OCI-LY7 (cell line): ENCODE measurements around the gene ISOC1. TPM values are rescaled to one million over a fixed set of nuclear protein-coding genes. Genes with fewer than 3 reads are reported as not detected.

ENCODE experiments used
- BruUV-seq: library from RNA; stranded (reverse); fragments of 400-500 nt; replicated peaks from 2 replicates; lab custom pipeline; 2021; lab: Mats Ljungman, UMichigan
- CTCF ChIA-PET: fragments of 300-600 bp; sonication (Branson Sonifier 250); formaldehyde crosslinking; loops from one replicate; lab custom pipeline; 2022; ENCODE audit warnings: antibody characterized with exemption; ENCODE audit not compliant: unreplicated experiment; lab: Charles Lee
- POLR2A ChIA-PET: fragments of 300-600 bp; sonication (Branson Sonifier 250); formaldehyde crosslinking; loops from one replicate; lab custom pipeline; 2022; ENCODE audit warnings: antibody characterized with exemption; lab: Charles Lee
- DNase-seq: peaks from one replicate; pipeline ENCODE4 v3.0.0-alpha.2; 2015; ENCODE audit warnings: low spot score
- H2AFZ ChIP-seq: fragments of 200-600 bp; sonication (generic), shearing (Covaris generic); 2 replicates; pipeline ENCODE4 v1.6.1; 2014; ENCODE audit warnings: mild to moderate bottlenecking, antibody characterized with exemption, low read length, moderate library complexity
- H3K27ac ChIP-seq: fragments of 200-600 bp; sonication (generic); 2 replicates; pipeline ENCODE4 v1.5.1; 2014; ENCODE audit warnings: mixed run types, low read depth, mild to moderate bottlenecking, moderate library complexity, low read length, inconsistent platforms; ENCODE audit not compliant: poor library complexity, severe bottlenecking
- H3K36me3 ChIP-seq: fragments of 200-600 bp; sonication (generic); 2 replicates; pipeline ENCODE4 v1.6.1; 2014; ENCODE audit warnings: mild to moderate bottlenecking, antibody characterized with exemption, low read length, moderate library complexity, mixed read lengths; ENCODE audit not compliant: insufficient read depth
- H3K4me1 ChIP-seq: fragments of 200-600 bp; sonication (generic); 2 replicates; pipeline ENCODE4 v1.5.1; 2014; ENCODE audit warnings: mild to moderate bottlenecking, low read length; ENCODE audit not compliant: insufficient read depth, poor library complexity, severe bottlenecking
- H3K4me2 ChIP-seq: fragments of 200-600 bp; sonication (generic); 2 replicates; pipeline ENCODE4 v1.6.1; 2014; ENCODE audit warnings: mild to moderate bottlenecking, low read length
- H3K4me3 ChIP-seq: fragments of 200-600 bp; sonication (generic); 2 replicates; pipeline ENCODE4 v1.5.1; 2014; ENCODE audit warnings: mild to moderate bottlenecking, low read depth, low read length; ENCODE audit not compliant: poor library complexity, severe bottlenecking
- H3K79me2 ChIP-seq: fragments of 200-600 bp; sonication (generic); 2 replicates; pipeline ENCODE4 v1.6.1; 2016; ENCODE audit warnings: low read depth, mild to moderate bottlenecking, low read length, moderate library complexity, mixed read lengths; ENCODE audit not compliant: insufficient read depth
- H3K9me2 ChIP-seq: fragments of 200-600 bp; sonication (generic); 2 replicates; pipeline ENCODE4 v1.6.1; 2016; ENCODE audit warnings: mild to moderate bottlenecking, low read length, mixed read lengths; ENCODE audit not compliant: insufficient read depth
- H3K9me3 ChIP-seq: fragments of 200-600 bp; sonication (generic); 2 replicates; pipeline ENCODE4 v1.6.1; 2014; ENCODE audit warnings: mild to moderate bottlenecking, mixed run types, low read length, mixed read lengths
- H4K20me1 ChIP-seq: fragments of 200-600 bp; sonication (generic); 2 replicates; pipeline ENCODE4 v1.6.1; 2014; ENCODE audit warnings: mild to moderate bottlenecking, antibody characterized with exemption, low read length, moderate library complexity, mixed read lengths; ENCODE audit not compliant: insufficient read depth
- EZH2phosphoT487 ChIP-seq: fragments of 200-600 bp; sonication (generic); IDR thresholded peaks from 2 replicates; pipeline ENCODE4 v1.6.1; 2018; ENCODE audit warnings: low read depth, borderline replicate concordance, mild to moderate bottlenecking, mixed run types, antibody characterized with exemption, low read length, moderate library complexity, mixed read lengths
- intact Hi-C: fragments of 100-400 bp; cut with micrococcal nuclease; formaldehyde crosslinking; loops from one replicate; pipeline ENCODE4 v1.10.0; 2022; ENCODE audit not compliant: unreplicated experiment
- total RNA-seq, 2 experiments: library from RNA; depleted of rRNA in 1 of 2; stranded (reverse); fragments of >200 nt in 1 of 2; shearing (Covaris generic) in 1 of 2; gene quantifications; 2 replicates each; pipeline ENCODE4 v1.2.3, GENCODE V29; 2014 to 2022
- TF ChIP-seq, protein P1 (sequence below): fragments of 200-600 bp; sonication (generic); conservative IDR thresholded peaks from 2 replicates; pipeline ENCODE4 v1.5.1; 2014; ENCODE audit warnings: mild to moderate bottlenecking, antibody characterized with exemption, low read length, moderate library complexity, mixed read lengths

Gene ISOC1
- total RNA-seq, 2 experiments from 2014 or later, result 17.9 to 23.8 TPM

DNA sequence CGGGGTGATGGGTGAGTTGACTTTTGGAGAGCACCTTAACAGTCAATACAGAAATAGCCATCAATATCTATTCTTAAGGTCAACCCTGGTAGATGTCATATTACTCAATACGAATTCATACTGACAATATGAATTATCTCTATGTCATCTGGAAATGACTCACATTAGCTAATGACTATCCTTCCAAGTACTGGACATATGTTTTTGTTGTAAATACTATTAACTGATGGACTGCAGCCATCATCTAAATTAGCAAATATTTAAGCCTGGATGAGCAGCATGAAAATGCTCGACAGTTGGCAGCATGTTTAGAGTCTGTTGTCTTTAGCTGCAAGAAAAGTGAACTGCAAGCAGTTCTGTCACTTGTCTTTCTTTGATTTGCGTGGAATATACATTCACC lies 19.6 kb upstream of the ISOC1 start:
- TF ChIP-seq EZH2phosphoT487, result no peak
- TF ChIP-seq, protein P1, sequence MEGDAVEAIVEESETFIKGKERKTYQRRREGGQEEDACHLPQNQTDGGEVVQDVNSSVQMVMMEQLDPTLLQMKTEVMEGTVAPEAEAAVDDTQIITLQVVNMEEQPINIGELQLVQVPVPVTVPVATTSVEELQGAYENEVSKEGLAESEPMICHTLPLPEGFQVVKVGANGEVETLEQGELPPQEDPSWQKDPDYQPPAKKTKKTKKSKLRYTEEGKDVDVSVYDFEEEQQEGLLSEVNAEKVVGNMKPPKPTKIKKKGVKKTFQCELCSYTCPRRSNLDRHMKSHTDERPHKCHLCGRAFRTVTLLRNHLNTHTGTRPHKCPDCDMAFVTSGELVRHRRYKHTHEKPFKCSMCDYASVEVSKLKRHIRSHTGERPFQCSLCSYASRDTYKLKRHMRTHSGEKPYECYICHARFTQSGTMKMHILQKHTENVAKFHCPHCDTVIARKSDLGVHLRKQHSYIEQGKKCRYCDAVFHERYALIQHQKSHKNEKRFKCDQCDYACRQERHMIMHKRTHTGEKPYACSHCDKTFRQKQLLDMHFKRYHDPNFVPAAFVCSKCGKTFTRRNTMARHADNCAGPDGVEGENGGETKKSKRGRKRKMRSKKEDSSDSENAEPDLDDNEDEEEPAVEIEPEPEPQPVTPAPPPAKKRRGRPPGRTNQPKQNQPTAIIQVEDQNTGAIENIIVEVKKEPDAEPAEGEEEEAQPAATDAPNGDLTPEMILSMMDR, result no peak
- Histone ChIP-seq H3K4me1 (no peaks in the 10 kb centered on the region), H2AFZ (no peak overlapping the region), H3K27ac (no peak overlapping the region), H4K20me1 (no peaks in the 10 kb centered on the region), H3K36me3 (no peaks in the 10 kb centered on the region), H3K9me2 (no peaks in the 10 kb centered on the region), H3K9me3 (no peaks in the 10 kb centered on the region), H3K79me2 (no peaks in the 10 kb centered on the region), H3K4me2 (no peak overlapping the region), H3K4me3 (no peak overlapping the region)
- ChIA-PET CTCF (no interaction called here), POLR2A (no interaction called here)
- BruUV-seq, result no TSS peak
- DNase-seq, result no peak
- intact Hi-C loops, result no loop called here

DNA sequence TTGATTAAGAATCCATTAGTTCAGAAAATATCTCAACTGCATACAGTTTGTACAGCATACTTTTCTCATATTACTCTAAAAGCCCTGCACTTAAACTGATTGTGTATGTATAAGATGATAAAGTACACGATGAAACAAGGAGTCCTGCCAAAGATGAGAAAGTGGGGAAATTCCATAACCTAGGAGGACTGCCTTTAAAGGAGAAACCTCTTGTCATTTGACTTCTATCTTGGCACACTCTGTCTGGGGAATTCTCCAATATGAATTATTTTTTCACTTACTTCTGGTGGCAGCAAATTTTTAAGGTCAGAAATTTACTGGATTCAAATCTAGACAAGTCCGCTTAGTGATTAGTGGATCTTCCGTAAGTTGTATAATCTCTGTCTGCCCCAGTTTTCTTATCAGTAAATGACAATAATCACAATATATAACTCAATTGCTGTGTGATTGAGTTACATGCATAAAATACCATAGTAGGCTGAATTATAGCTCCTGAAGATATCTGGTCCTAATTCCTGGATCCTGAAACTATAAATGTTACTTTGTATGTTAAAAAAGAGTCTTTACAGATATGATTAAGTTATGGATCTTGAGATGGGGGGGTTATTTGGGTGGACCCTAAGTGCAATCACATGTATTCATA lies 17.0 kb upstream of the ISOC1 start:
- no peak for DNase-seq
- CTCF ChIA-PET, result no interaction called here

DNA sequence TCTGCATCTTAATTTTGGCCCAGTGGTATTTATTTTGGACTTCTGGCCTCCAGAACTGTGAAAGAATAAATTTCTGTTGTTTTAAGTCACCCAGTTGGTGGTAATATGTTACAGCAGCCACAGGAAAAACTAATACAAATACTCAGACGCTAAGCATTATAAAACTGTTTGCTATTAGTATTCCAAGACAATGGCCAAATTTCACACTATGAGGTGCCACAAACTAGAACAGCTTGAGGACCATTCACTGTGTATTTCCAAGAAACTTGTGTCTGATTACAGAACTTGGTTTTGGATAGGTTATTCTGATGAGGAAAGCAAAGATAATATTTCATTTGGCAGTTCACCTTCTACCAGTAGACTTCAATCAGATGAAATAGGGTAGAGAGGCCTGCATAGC lies 16.3 kb upstream of the ISOC1 start:
- H3K4me2 ChIP-seq, result no peak overlapping the region
- H4K20me1 ChIP-seq, result no peaks in the 10 kb centered on the region

More for the DNA sequence above, 17.0 kb upstream of the ISOC1 start:
- TF ChIP-seq, protein P1, result no peak
- TF ChIP-seq EZH2phosphoT487, result no peak
- no TSS peak for BruUV-seq
- no peak overlapping the region for H3K4me3 ChIP-seq
- H4K20me1 ChIP-seq, result no peaks in the 10 kb centered on the region
- H3K79me2 ChIP-seq, result no peaks in the 10 kb centered on the region
- H3K9me2 ChIP-seq, result no peaks in the 10 kb centered on the region
- no peak overlapping the region for H3K27ac ChIP-seq
- no peaks in the 10 kb centered on the region for H3K4me1 ChIP-seq
- intact Hi-C loops, result no loop called here
- POLR2A ChIA-PET, result no interaction called here
- H3K36me3 ChIP-seq, result no peaks in the 10 kb centered on the region
- H3K4me2 ChIP-seq, result no peak overlapping the region
- H2AFZ ChIP-seq, result no peak overlapping the region
- H3K9me3 ChIP-seq, result no peaks in the 10 kb centered on the region

More for the DNA sequence above, 16.3 kb upstream of the ISOC1 start:
- no peaks in the 10 kb centered on the region for H3K79me2 ChIP-seq
- H3K9me3 ChIP-seq, result no peaks in the 10 kb centered on the region
- no peak overlapping the region for H3K4me3 ChIP-seq
- H3K4me1 ChIP-seq, result no peaks in the 10 kb centered on the region
- TF ChIP-seq EZH2phosphoT487, result no peak
- TF ChIP-seq, protein P1, result no peak
- CTCF ChIA-PET, result no interaction called here
- H3K27ac ChIP-seq, result no peak overlapping the region
- H3K36me3 ChIP-seq, result no peaks in the 10 kb centered on the region
- no peaks in the 10 kb centered on the region for H3K9me2 ChIP-seq
- intact Hi-C loops, result no loop called here
- no peak overlapping the region for H2AFZ ChIP-seq
- POLR2A ChIA-PET, result no interaction called here
- DNase-seq, result no peak
- no TSS peak for BruUV-seq
